GM12878 (cell line): ENCODE data around the gene LOXL4. TPM values are rescaled to one million over a fixed set of nuclear protein-coding genes. Genes with fewer than 3 reads are reported as not detected.

Experiments
- ATAC-seq: fragments of 200-7000 bp; cut with Tn5 transposase; 3 replicates; pipeline ENCODE4 v1.9.1; 2020; ENCODE audit warnings: mild to moderate bottlenecking, moderate library complexity
- BruUV-seq: library from RNA; stranded (reverse); fragments of 400-500 nt; replicated peaks from 2 replicates; lab custom pipeline; 2021; lab: Mats Ljungman, UMichigan
- CTCF ChIA-PET: fragments of 300-600 bp; sonication (Branson Sonifier 250); formaldehyde crosslinking; extraction: SDS; loops from one replicate; lab custom pipeline; 2021; ENCODE audit warnings: inconsistent platforms; lab: Yijun Ruan, JAX
- POLR2A ChIA-PET: fragments of 350-600 bp; formaldehyde crosslinking; extraction: SDS; loops from one replicate; lab custom pipeline; 2021; ENCODE audit warnings: inconsistent platforms; lab: Charles Lee
- RAD21 ChIA-PET: fragments of 300-600 bp; sonication (Branson Sonifier 250); formaldehyde crosslinking; loops from one replicate; lab custom pipeline; 2023; ENCODE audit warnings: antibody characterized with exemption; ENCODE audit not compliant: unreplicated experiment; lab: Charles Lee
- SMC1A ChIA-PET: fragments of 300-600 bp; sonication (Branson Sonifier 250); formaldehyde crosslinking; loops from one replicate; lab custom pipeline; 2023; ENCODE audit not compliant: unreplicated experiment, uncharacterized antibody; lab: Charles Lee
- DNase-seq: peaks from one replicate; pipeline ENCODE4 v3.0.0-alpha.2; 2011; ENCODE audit warnings: low read depth, low spot score
- FAIRE-seq: peaks from 3 replicates; lab custom pipeline; 2011; peaks lifted over from hg19 to GRCh38; lab: Jason Lieb, UNC
- H2AFZ ChIP-seq: 2 replicates; pipeline ENCODE4 v1.6.0; 2011; ENCODE audit warnings: low read depth, low read length, control low read depth; ENCODE audit not compliant: control insufficient read depth
- H3K27ac ChIP-seq: 2 replicates; pipeline ENCODE4 v1.5.1; 2011; ENCODE audit warnings: control low read depth; ENCODE audit not compliant: control insufficient read depth, insufficient read depth
- H3K27me3 ChIP-seq, 2 experiments: replicated peaks in 1 of 2; 2 replicates each; pipeline versions ENCODE4 v1.6.0 to v1.6.1; 2011; ENCODE audit warnings: low read length in 1 of 2; ENCODE audit not compliant: control insufficient read depth in 2 of 2, insufficient read depth in 2 of 2
- H3K36me3 ChIP-seq, 2 experiments: 2 replicates each; pipeline ENCODE4 v1.5.1; 2011; ENCODE audit warnings: low read length in 1 of 2; ENCODE audit not compliant: control insufficient read depth in 2 of 2, insufficient read depth in 2 of 2
- H3K4me1 ChIP-seq: 2 replicates; pipeline ENCODE4 v1.6.1; 2011; ENCODE audit warnings: mild to moderate bottlenecking, low read length, moderate library complexity, mixed read lengths; ENCODE audit not compliant: control insufficient read depth, insufficient read depth
- H3K4me2 ChIP-seq: 2 replicates; pipeline ENCODE4 v1.6.0; 2011; ENCODE audit warnings: control low read depth; ENCODE audit not compliant: control insufficient read depth, insufficient read depth
- H3K4me3 ChIP-seq: fragments of 200-600 bp; sonication (generic); 2 replicates; pipeline ENCODE4 v1.5.1; 2016
- H3K79me2 ChIP-seq: 2 replicates; pipeline ENCODE4 v1.6.0; 2011; ENCODE audit warnings: low read length; ENCODE audit not compliant: control insufficient read depth, insufficient read depth
- H3K9ac ChIP-seq: 2 replicates; pipeline ENCODE4 v1.8.0; 2011; ENCODE audit warnings: low read length, control low read depth, mixed read lengths; ENCODE audit not compliant: control insufficient read depth, insufficient read depth
- H3K9me3 ChIP-seq: replicated peaks from 3 replicates; pipeline ENCODE4 v1.5.1; 2011; ENCODE audit warnings: mild to moderate bottlenecking, low read length; ENCODE audit not compliant: control insufficient read depth, insufficient read depth
- H4K20me1 ChIP-seq: 2 replicates; pipeline ENCODE4 v1.6.0; 2011; ENCODE audit not compliant: control insufficient read depth, insufficient read depth
- ATF3 ChIP-seq: IDR thresholded peaks from 2 replicates; pipeline ENCODE4 v1.6.1; 2011; ENCODE audit warnings: low read depth, mild to moderate bottlenecking, low read length, moderate library complexity, borderline replicate concordance; ENCODE audit errors: extremely low read depth
- GATAD2B ChIP-seq: fragments of 450-650 bp; conservative IDR thresholded peaks from 2 replicates; pipeline ENCODE4 v1.6.1; 2017; ENCODE audit warnings: low read depth, mild to moderate bottlenecking, moderate library complexity
- IRF3 ChIP-seq: fragments of 450-650 bp; IDR thresholded peaks from 2 replicates; pipeline ENCODE4 v1.6.1; 2014; ENCODE audit warnings: mild to moderate bottlenecking
- KAT2A ChIP-seq: conservative IDR thresholded peaks from 2 replicates; pipeline ENCODE4 v1.6.1; 2011; ENCODE audit warnings: low read depth, low read length; ENCODE audit not compliant: control insufficient read depth
- MTA2 ChIP-seq: fragments of 450-650 bp; IDR thresholded peaks from 2 replicates; pipeline ENCODE4 v1.6.1; 2016; ENCODE audit warnings: low read depth, mild to moderate bottlenecking, moderate library complexity
- SRF ChIP-seq, 2 experiments: IDR thresholded peaks; 2 replicates each; pipeline ENCODE4 v1.6.1; 2011; ENCODE audit warnings: low read depth in 2 of 2, low read length in 2 of 2, mild to moderate bottlenecking in 1 of 2, moderate library complexity in 1 of 2
- WGBS: methylation state at CpG from one replicate; pipeline ENCODE4 v1.1.6; 2016; ENCODE audit warnings: low lambda C conversion rate; ENCODE audit not compliant: insufficient replicate concordance, insufficient coverage; ENCODE audit errors: missing lambda C conversion rate; 5-methylcytosine and 5-hydroxymethylcytosine counted together
- in situ Hi-C: fragments of 300-500 bp; cut with MboI; formaldehyde crosslinking; loops from 9 replicates; pipeline ENCODE4 v1.14.3; 2018; ENCODE audit warnings: mixed read lengths
- intact Hi-C: fragments of 100-400 bp; cut with micrococcal nuclease; formaldehyde crosslinking; loops from one replicate; pipeline ENCODE4 v1.14.2; 2022; ENCODE audit not compliant: unreplicated experiment
- polyA plus RNA-seq, 11 experiments: library from polyadenylated mRNA; depleted of rRNA in 4 of 11; unstranded in 6 of 11; stranded (reverse) in 5 of 11; fragments of >200 nt; fragmentation: Nextera tagmentation in 4 of 11; fragmentation: Illumina TruSeq in 1 of 11; extraction: Ambion mirVana in 4 of 11; extraction: Trizol in 1 of 11; gene quantifications; 1 replicate in 1 of 11; 2 replicates in 10 of 11; pipeline versions ENCODE4 v1.2.1 to v1.2.3, GENCODE V29; 2011 to 2016; ENCODE audit warnings: inconsistent platforms in 2 of 11, missing spikeins in 2 of 11, low read depth in 1 of 11
- total RNA-seq, 4 experiments: library from RNA; depleted of rRNA in 3 of 4; stranded (reverse); fragments of >200 nt in 3 of 4; fragmentation: Illumina TruSeq in 1 of 4; extraction: Trizol in 1 of 4; gene quantifications; 2 replicates each; pipeline versions ENCODE4 v1.2.1 to v1.2.3, GENCODE V29; 2013 to 2021

LOXL4 gene
- total and polyA plus RNA-seq, 10 of the 15 experiments (the other 5 are each of a cell fraction or from before 2014, with no cell fraction given), result 0.02 to 0.12 (median 0.08) TPM; not detected in 3

- CTCF ChIA-PET, result no interaction called here
- BruUV-seq, result no TSS peak
- no peak for FAIRE-seq
Observed at GRCh38 chr10:98301664-98302319, 33.8 kb upstream of the LOXL4 start.

More at GRCh38 chr10:98301664-98302319, 33.8 kb upstream of the LOXL4 start:
- no peak overlapping the region for H3K4me3 ChIP-seq
- intact Hi-C loops, result no loop called here
- TF ChIP-seq IRF3 (no peak), GATAD2B (no peak), SRF (IDR thresholded peaks at IDR 0.05; ENCODE audit: low read depth in 2 of 2, low read length in 2 of 2) (no peak), ATF3 (no peak), KAT2A (no peak), MTA2 (no peak)
- WGBS, result 24% methylated on average over 8 of the region's 9 CpGs
- no peak overlapping the region for H3K27ac ChIP-seq
- ChIA-PET RAD21 (no interaction called here), SMC1A (no interaction called here), POLR2A (no interaction called here)
- no peaks in the 10 kb centered on the region for H3K79me2 ChIP-seq
- no peak overlapping the region for H3K9ac ChIP-seq
- H2AFZ ChIP-seq, result no peak overlapping the region
- H3K27me3 ChIP-seq, result peaks cover 0 to 2% of the 10 kb centered on the region in 2 experiments; a peak in 2 of 4 replicates
- in situ Hi-C loops, result no loop called here
- H3K4me2 ChIP-seq, result no peak overlapping the region
- no peaks in the 10 kb centered on the region for H4K20me1 ChIP-seq
- no peaks in the 10 kb centered on the region; the same call in 2 of the 3 replicates for H3K9me3 ChIP-seq
- H3K4me1 ChIP-seq, result no peaks in the 10 kb centered on the region
- no peaks in the 10 kb centered on the region for H3K36me3 ChIP-seq
- no peak for DNase-seq
- ATAC-seq, result no peak
